HG03139 (cell line): ENCODE data around the gene PPP1R9A.

Experiments
- ATAC-seq: cut with Tn5 transposase; IDR thresholded peaks from one replicate; pipeline ENCODE4 v1.9.1; 2021; ENCODE audit not compliant: unreplicated experiment

Gene PPP1R9A

GRCh38 chr7:94908323-94909178 lies 1.2 kb downstream of the PPP1R9A start:
- no peak for ATAC-seq

GRCh38 chr7:94909179-94909466 lies 1.7 kb downstream of the PPP1R9A start:
- no peak for ATAC-seq

DNA sequence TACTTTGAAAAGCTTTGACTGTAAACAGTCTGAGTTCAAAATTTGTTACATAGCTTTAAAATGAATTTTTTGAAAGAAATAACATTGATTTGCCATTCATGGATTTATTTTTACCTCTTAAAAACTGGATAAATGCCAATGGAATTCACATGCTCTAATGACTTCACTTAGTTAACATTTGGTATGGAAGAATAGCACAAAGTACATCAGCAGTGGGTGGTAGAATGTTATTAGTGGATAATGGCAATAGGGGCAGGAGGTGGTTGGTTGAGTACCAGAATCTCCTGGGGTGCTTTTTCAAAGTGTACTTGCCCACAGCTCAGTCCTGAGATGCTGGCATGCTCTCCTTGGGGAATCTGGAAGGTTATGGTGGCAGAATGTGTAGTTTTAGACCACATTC lies 4.7 kb downstream of the PPP1R9A start:
- ATAC-seq = no peak

DNA sequence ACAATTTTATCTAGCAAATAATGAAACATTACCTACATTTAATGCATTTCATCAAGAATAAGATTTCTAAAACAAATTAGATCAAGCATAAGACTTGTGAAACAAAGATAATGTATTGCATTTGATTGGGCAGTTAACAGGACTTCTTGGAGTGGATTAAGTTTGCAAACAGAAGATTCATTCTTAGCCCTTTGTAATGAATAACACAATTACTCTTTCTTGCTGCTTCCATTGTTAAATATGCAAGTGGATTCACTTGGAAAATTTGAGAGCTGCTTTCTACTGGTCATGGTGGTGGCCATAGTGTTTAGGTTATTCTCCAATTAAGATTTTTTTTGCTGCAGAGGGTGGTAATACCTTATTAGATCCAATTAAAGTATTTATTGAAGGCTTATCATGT lies 6.0 kb downstream of the PPP1R9A start:
- no peak for ATAC-seq

- no peak for ATAC-seq
Measured at GRCh38 chr7:94921911-94922310, 14.5 kb downstream of the PPP1R9A start.

DNA sequence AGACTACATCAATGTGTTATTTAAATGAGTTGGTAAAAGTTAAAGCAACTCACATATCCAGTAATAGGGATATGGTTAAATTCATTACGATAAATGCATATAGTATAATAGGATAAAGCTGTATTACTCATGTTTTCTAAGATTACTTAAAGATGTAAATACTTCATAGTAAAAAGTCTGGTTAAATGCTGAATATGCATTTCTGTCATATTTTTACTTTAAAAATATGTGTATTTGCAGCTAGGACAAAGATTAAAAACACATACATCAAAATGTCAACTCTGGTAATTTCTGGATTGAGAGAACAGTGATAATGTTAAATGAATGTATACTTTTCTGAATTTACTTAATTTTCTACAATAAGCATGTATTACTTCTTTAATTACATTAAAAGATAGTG lies 15.1 kb downstream of the PPP1R9A start:
- ATAC-seq = no peak

DNA sequence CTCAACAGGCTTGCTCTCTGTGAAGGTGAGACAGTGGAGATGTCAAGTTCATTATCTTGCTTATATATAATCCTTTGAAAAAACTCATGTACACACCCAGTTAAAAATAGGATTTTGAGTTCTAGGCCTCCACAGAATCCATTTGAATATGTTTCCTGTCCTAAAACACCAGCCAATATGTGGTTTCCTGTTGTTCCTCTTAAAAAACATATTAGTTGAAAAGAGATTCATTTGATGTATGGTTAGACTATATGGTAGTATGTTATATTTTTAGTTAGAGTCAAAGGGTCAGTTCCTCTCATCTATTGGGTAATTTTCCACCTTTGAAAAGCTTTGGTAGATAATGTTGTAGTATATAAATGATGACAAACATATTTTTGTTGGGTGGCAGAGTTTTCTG lies 16.0 kb downstream of the PPP1R9A start:
- ATAC-seq = no peak

DNA sequence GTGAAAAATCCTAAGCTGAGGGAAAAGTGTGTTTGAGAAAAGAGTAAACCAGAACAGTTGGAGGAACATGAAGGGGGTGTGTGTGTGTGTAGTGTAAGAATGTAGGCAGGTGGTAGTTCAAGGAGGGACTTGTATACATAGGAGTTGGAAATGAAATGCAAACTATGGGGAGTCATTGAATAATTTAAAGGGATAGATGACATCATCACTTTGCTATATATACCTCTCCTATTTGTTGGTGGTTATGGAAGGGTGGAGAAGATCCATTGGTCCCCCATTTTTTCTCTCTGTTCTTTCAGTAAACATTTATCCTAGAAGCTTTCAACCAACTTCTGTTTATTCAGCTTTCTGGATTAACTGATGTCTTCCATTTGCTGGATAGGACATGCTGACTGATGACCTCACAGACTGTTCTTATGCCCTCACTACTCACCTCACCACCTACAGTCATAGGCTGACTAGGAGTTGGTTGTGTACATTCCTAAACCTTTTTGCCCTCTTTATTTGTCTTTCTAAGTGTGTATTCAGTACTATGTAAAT lies 20.8 kb downstream of the PPP1R9A start:
- ATAC-seq = no peak

- no peak for ATAC-seq
Measured at GRCh38 chr7:94933256-94933990, 26.0 kb downstream of the PPP1R9A start.

GRCh38 chr7:94939395-94939794 lies 32.0 kb downstream of the PPP1R9A start:
- ATAC-seq = no peak

GRCh38 chr7:94940241-94940640 lies 32.8 kb downstream of the PPP1R9A start:
- ATAC-seq = no peak

- no peak for ATAC-seq
Measured at GRCh38 chr7:94941844-94942632, 34.6 kb downstream of the PPP1R9A start.

DNA sequence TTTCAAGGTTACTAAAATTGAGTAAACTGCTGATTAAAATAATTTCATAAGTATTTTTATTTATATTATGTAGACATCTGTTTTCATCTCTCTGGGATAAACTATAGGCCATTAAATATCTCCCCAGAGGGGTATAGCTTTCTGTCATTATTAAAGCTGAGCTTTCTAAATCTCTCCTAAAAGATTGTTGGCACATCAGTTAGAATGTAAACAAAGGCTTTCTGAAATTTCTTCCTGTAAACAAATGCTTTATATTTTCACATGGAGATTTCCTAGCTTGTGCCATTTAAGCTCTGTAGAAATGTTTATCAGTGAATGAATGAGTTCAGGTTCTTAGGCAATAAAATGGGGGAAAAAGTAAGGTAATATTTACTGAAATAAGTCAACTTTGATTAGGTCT lies 35.7 kb downstream of the PPP1R9A start:
- no peak for ATAC-seq

- no peak for ATAC-seq
Measured at GRCh38 chr7:94949532-94949931, 42.1 kb downstream of the PPP1R9A start.

- ATAC-seq = no peak
Measured at GRCh38 chr7:94955807-94956206, 48.4 kb downstream of the PPP1R9A start.

DNA sequence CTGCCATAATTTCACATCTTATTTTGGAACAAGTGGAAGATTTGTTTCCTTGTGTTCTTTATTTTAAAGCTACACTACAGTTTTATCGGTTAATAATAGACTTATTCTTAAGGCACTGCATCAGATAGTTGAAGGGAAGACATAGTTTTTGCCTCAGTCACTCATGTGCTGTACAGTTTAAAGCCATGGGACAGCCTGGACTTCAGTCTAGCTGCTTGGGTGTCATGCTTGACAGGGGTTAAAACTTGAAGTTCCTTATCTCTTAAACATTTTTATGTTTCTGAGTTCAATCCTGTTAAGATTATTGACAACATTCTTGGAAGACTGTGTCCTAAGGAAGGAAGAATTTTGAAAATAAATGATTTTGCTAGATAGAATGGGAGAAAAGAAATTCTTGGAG lies 49.7 kb downstream of the PPP1R9A start:
- no peak for ATAC-seq

DNA sequence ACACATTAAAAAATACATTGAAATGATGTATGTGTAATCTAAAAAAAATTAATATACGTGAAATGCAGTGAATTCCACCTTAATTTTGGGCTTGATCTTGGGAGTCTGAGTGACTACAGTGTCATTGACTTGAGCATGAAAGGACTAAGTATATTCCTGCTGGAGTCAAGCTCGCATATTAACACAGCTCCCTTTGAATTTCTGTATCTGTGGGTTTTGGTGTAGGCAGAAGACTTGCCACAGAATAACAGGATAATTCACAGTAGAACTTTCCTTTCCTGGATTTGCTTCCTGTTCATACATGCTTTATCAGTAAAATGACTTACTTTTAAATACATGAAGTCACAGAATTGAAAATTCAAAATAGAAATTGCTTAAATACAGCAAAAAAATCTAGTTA lies 55.3 kb downstream of the PPP1R9A start:
- no peak for ATAC-seq

GRCh38 chr7:94969434-94970084 lies 62.2 kb downstream of the PPP1R9A start:
- ATAC-seq = no peak

DNA sequence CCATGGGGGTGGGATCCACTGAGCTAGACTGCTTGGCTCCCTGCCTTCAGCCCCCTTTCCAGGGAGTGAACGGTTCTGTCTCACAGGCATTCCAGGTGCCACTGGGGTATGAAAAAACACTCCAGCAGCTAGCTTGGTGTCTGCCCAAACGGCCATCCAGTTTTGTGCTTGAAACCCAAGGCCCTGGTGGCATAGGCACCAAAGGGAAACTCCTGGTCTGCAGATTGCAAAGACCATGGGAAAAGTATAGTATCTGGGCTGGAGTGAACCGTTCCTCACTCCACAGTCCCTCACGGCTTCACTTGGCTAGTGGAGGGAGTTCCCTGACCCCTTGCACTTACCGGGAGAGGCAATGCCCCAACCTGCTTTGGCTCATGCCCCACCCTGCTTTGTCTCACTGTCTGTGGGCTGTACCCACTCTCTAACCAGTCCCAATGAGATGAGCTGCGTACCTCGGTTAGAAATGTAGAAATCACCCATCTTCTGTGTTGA lies 62.7 kb downstream of the PPP1R9A start:
- ATAC-seq = no peak

DNA sequence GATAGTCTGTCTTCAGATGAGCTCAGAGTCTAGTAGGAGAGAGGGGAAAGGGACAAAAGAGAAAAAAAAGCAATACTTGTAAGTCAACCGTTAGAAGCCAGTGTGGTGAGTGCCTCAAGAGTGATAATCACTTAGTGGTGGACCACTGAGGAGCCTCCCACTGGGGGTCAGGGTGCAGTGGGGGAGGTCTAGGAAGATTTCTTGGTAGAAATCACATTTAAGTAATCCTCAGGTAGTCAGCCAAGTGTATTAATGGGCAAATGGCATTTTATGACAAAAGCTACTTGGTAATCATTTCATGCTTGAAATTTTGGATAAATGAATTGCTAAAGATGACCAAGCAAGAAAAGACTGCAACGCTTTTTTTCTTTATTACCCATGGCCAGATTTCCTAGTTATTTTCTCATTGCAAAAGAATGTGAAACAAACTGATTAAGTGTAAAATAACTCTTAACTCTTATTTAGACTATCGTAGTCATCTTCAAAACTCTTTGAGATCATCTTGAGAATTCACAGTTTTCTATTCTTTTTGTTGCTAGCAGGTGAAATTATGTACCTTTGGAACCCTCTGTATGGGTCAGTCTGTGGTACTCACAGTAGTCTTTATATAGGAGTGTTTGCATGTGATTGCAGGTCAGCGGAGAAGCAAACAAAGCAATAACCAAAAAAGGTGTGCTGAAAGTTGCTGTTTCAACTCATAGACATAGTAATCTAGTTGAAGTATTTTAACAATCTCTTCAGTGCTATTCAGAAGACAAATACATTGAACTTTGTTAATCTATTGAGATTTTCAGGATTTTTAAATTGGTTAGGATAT lies 63.9 kb downstream of the PPP1R9A start:
- ATAC-seq = no peak
